ENCODE data around the gene CIDEB. TPM values are rescaled to one million over a fixed set of nuclear protein-coding genes. Genes with fewer than 3 reads are reported as not detected.

The CIDEB gene
- total RNA-seq, 1 donor from 2014 or later: 2.5 TPM

GRCh38 chr14:24271134-24271833, 36.5 kb downstream of the CIDEB start, which contains the start of gene RABGGTA:
Gene RABGGTA (minus strand): TSS chr14:24271597. CDS start chr14:24271115, 482 bp downstream.
- no peak for DNase-seq (ENCODE audit: extremely low read depth, low read depth, low spot score)

GRCh38 chr14:24270537-24271133, 37.1 kb downstream of the CIDEB start:
- no peak for DNase-seq (ENCODE audit: extremely low read depth, low read depth, low spot score)

- no peak for DNase-seq (ENCODE audit: extremely low read depth, low read depth, low spot score)
These were observed 37.8 kb downstream of the CIDEB start for GRCh38 chr14:24269910-24270536.

- DNase-seq (ENCODE audit: extremely low read depth, low read depth, low spot score): no peak
These were observed 38.4 kb downstream of the CIDEB start for GRCh38 chr14:24269368-24269767.

GRCh38 chr14:24268225-24268624, 39.6 kb downstream of the CIDEB start:
- no peak for DNase-seq (ENCODE audit: extremely low read depth, low read depth, low spot score)

- no peak for DNase-seq (ENCODE audit: extremely low read depth, low read depth, low spot score)
These were observed 40.3 kb downstream of the CIDEB start for GRCh38 chr14:24267516-24267915.

- no peak for DNase-seq (ENCODE audit: extremely low read depth, low read depth, low spot score)
These were observed 41.2 kb downstream of the CIDEB start for GRCh38 chr14:24266344-24267244.

- no peak for DNase-seq (ENCODE audit: extremely low read depth, low read depth, low spot score)
These were observed 43.5 kb downstream of the CIDEB start for GRCh38 chr14:24264298-24264697.

- no peak for DNase-seq (ENCODE audit: extremely low read depth, low read depth, low spot score)
These were observed 43.9 kb downstream of the CIDEB start for GRCh38 chr14:24263848-24264247.

GRCh38 chr14:24262821-24263733, 44.7 kb downstream of the CIDEB start, which contains the start of gene TGM1:
Gene TGM1 (minus strand): TSS chr14:24263177. CDS start chr14:24262352, 825 bp downstream.
- no peak for DNase-seq (ENCODE audit: extremely low read depth, low read depth, low spot score)

- DNase-seq (ENCODE audit: extremely low read depth, low read depth, low spot score): no peak
These were observed 45.8 kb downstream of the CIDEB start for GRCh38 chr14:24261969-24262327.

GRCh38 chr14:24261256-24261968, 46.4 kb downstream of the CIDEB start:
- DNase-seq (ENCODE audit: extremely low read depth, low read depth, low spot score): no peak

- no peak for DNase-seq (ENCODE audit: extremely low read depth, low read depth, low spot score)
These were observed 47.0 kb downstream of the CIDEB start for GRCh38 chr14:24260780-24261157.

GRCh38 chr14:24260026-24260779, 47.6 kb downstream of the CIDEB start:
- DNase-seq (ENCODE audit: extremely low read depth, low read depth, low spot score): no peak

- DNase-seq (ENCODE audit: extremely low read depth, low read depth, low spot score): no peak
These were observed 48.3 kb downstream of the CIDEB start for GRCh38 chr14:24259282-24260025.

- DNase-seq (ENCODE audit: extremely low read depth, low read depth, low spot score): no peak
These were observed 49.1 kb downstream of the CIDEB start for GRCh38 chr14:24258548-24259265.

GRCh38 chr14:24258119-24258518, 49.7 kb downstream of the CIDEB start:
- no peak for DNase-seq (ENCODE audit: extremely low read depth, low read depth, low spot score)
